AG04450 (cell line): ENCODE measurements around the gene TMEM72. TPM values are rescaled to one million over a fixed set of nuclear protein-coding genes. Genes with fewer than 3 reads are reported as not detected.
A peak's percentile ranks its signal among the peaks of the same experiment; 100 is the strongest.

Source experiments
- CTCF ChIA-PET: fragments of 300-600, 350-600 bp; formaldehyde crosslinking; extraction: SDS; loops from one replicate; lab custom pipeline; 2022; ENCODE audit warnings: antibody characterized with exemption, inconsistent platforms; lab: Charles Lee
- POLR2A ChIA-PET: fragments of 350-600 bp; formaldehyde crosslinking; extraction: SDS; loops from one replicate; lab custom pipeline; 2021; ENCODE audit warnings: antibody characterized with exemption, inconsistent platforms; lab: Yijun Ruan, JAX
- DNase-seq: peaks from one replicate; pipeline ENCODE4 v3.0.0-alpha.2; 2011; ENCODE audit warnings: low read depth, low spot score
- H3K27ac ChIP-seq: one replicate; pipeline ENCODE4 v1.5.1; 2012; ENCODE audit warnings: low read depth, low read length, control low read depth
- H3K27me3 ChIP-seq: one replicate; pipeline ENCODE4 v1.6.0; 2012; ENCODE audit warnings: low read length; ENCODE audit not compliant: control insufficient read depth, insufficient read depth
- H3K4me3 ChIP-seq: 2 replicates; pipeline ENCODE4 v1.5.1; 2011; ENCODE audit warnings: mild to moderate bottlenecking, low read depth, low read length, control low read depth
- H3K9me3 ChIP-seq: 2 replicates; pipeline ENCODE4 v1.5.1; 2012; ENCODE audit warnings: low read length; ENCODE audit not compliant: control insufficient read depth, insufficient read depth
- polyA plus RNA-seq: library from polyadenylated mRNA; depleted of rRNA; stranded (reverse); fragments of >200 nt; gene quantifications from 2 replicates; pipeline ENCODE4 v1.2.3, GENCODE V29; 2011
- TF ChIP-seq, protein P1 (sequence below): IDR thresholded peaks from 2 replicates; pipeline ENCODE4 v1.5.1; 2011; ENCODE audit warnings: low read depth, low read length, control low read depth, inconsistent platforms

The TMEM72 gene
- polyA plus RNA-seq, 1 experiment = not detected

GRCh38 chr10:44929356-44930255 lies 18.5 kb downstream of the TMEM72 start:
- POLR2A ChIA-PET = no interaction called here
- Histone ChIP-seq H3K27ac (no peak overlapping the region), H3K27me3 (peaks cover 8% of the 10 kb centered on the region), H3K4me3 (no peak overlapping the region), H3K9me3 (no peaks in the 10 kb centered on the region)
- TF ChIP-seq, protein P1, sequence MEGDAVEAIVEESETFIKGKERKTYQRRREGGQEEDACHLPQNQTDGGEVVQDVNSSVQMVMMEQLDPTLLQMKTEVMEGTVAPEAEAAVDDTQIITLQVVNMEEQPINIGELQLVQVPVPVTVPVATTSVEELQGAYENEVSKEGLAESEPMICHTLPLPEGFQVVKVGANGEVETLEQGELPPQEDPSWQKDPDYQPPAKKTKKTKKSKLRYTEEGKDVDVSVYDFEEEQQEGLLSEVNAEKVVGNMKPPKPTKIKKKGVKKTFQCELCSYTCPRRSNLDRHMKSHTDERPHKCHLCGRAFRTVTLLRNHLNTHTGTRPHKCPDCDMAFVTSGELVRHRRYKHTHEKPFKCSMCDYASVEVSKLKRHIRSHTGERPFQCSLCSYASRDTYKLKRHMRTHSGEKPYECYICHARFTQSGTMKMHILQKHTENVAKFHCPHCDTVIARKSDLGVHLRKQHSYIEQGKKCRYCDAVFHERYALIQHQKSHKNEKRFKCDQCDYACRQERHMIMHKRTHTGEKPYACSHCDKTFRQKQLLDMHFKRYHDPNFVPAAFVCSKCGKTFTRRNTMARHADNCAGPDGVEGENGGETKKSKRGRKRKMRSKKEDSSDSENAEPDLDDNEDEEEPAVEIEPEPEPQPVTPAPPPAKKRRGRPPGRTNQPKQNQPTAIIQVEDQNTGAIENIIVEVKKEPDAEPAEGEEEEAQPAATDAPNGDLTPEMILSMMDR = no peak
- CTCF ChIA-PET = interaction anchor here (0.6 kb wide), 1 partner anchor 77 kb away, joined by 4 read pairs; no protein-coding TSS in a partner anchor
- no peak for DNase-seq

DNA sequence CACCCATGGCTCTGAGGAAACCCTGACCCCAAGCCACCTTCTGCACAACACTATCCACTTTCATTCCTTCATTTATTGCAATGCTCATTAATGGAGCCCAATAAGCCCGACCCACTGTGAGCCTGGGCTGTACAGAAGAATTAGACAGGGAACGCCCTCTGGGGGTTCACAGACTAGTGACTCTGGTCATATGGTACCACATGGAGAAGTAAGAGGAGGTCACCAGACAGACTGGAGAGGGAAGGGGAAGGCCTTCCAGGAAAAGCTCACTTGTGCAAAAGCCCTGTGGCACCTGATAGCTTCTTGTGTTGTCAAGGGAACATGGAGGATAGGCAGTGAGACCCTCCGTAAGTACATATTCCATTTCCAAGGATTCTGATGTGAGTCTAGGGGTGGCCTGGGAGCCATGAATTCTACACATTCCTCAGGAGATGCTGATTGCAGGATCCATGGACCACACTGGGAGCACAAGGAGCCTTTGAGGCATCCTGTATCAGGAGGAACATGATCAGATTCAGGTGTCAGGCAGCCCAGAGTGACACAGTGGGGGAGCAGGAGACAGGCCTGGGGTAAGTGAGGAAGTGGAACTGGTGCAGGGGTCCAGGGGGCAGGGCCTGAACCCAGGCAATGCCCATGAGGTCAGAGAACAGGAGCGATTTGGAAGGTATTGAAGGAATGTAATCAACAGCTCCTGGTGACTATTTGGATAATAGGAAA lies 19.9 kb downstream of the TMEM72 start:
- TF ChIP-seq, protein P1 = no peak
- DNase-seq = no peak
- Histone ChIP-seq H3K27ac (no peak overlapping the region), H3K4me3 (no peak overlapping the region), H3K27me3 (peaks cover 6% of the 10 kb centered on the region), H3K9me3 (no peaks in the 10 kb centered on the region)
- POLR2A ChIA-PET = no interaction called here
- CTCF ChIA-PET = interaction anchor here (2.5 kb wide), 1 partner anchor 73 kb away, joined by 16 read pairs; no protein-coding TSS in a partner anchor

- H3K4me3 ChIP-seq = no peak overlapping the region
- no peaks in the 10 kb centered on the region for H3K9me3 ChIP-seq
- TF ChIP-seq, protein P1 = no peak
- POLR2A ChIA-PET = no interaction called here
- peaks cover 6% of the 10 kb centered on the region for H3K27me3 ChIP-seq
- CTCF ChIA-PET = interaction anchor here (0.7 to 3.3 kb wide), 18 partner anchors 10 to 76 kb away, joined by 3 to 37 read pairs (median 8); partner anchors contain the start of gene ZNF22
- no peak overlapping the region for H3K27ac ChIP-seq
- DNase-seq = no peak
Measured at GRCh38 chr10:44931621-44932516, 20.7 kb downstream of the TMEM72 start.

DNA sequence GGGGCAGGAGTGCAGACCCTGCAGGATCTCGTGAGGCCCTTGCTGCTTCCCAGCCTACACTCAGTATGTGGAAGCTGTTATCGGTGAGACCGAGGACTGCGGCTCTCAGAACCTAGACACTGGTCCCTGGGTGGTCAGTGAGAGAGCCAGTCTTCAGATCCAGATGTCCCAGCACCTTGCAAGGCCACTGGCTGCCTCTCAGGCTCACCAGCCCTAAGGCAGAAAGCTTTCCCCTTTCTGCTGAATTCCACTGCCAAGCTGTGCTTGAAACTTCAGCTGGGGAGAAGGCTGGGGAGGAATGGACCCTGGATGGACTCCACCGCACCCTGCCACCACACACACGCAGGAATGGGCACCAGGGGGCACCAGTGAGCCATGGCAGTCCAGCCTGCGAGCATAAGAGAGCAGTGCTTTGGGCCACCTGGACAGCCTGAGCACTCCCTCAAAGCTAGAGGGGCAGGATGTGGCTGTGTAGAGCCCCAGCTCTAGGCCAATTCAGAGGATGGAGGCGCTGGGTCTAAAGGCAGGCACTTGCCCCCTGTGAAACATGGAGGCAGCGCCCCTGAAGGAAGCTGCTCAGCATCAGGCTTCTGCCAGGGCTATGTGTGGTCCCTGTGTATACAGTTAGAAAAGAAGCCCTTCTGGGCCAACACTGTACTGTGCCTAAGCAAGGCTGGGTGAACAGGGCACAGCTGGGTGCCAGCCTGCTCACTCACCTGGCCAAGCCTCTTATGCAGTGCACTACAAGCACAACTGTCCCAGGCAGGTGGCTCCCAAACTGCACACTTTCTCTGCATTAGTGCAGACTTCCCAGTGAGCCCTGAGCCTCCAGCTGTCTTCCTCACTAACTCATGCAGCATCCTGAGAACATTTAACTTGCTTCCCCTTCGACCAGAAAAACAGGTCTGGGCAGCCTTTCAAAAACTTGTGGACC lies 21.6 kb downstream of the TMEM72 start:
- ChIA-PET CTCF (interaction anchor here (0.5 to 3.3 kb wide), 22 partner anchors 9 to 1157 kb away, joined by 3 to 37 read pairs (median 6); partner anchors contain the start of gene ZNF22), POLR2A (no interaction called here)
- H3K27me3 ChIP-seq = peaks cover 6% of the 10 kb centered on the region
- DNase-seq = peak; percentile 63
- H3K4me3 ChIP-seq = no peak overlapping the region
- TF ChIP-seq, protein P1 = peak; percentile 98
- H3K9me3 ChIP-seq = no peaks in the 10 kb centered on the region
- H3K27ac ChIP-seq = no peak overlapping the region
